ENCODE measurements around the gene RAB33A.

The RAB33A gene

DNA sequence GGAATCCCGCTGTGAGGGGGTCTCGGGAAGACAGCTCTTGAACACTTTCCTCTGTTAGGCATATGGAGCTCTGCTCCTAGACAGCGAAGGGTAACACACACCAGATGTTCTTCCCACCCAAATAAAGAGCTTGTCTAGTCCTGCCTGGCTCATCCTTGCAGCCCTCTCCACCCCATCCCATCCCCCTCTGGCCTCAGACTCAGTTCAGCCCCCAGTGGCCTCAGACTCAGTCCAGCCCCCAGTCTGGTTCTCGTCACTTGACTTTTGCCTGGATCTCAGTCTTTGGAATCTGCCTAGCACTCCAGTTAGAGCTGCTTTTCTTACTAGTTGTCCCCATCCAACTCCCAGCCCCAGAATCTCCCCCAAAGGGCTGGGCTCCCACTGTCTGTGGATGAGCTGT, 14.9 kb downstream of the RAB33A start:
- Histone ChIP-seq H3K9me3 (replicated peaks in 1 of 11) (no peaks in the 10 kb centered on the region), H3K36me3 (no peaks in the 10 kb centered on the region), H4K20me1 (peaks cover 0 to 5% (median 0%) of the 10 kb centered on the region in 11 experiments; a peak in 4 of 22 replicates), H3K4me1 (peaks cover 14 to 45% (median 32%) of the 10 kb centered on the region in 10 experiments), H3K4me2 (peak overlapping the region in 5 of 11 experiments; percentile 12 to 71 (median 45); a peak in 4 of 22 replicates), H3K4me3 (no peak overlapping the region), H3K27me3 (peaks cover 45 to 75% (median 71%) of the 10 kb centered on the region in 11 experiments), H3K27ac (no peak overlapping the region), H3K9ac (no peak overlapping the region)
- no peak for TF ChIP-seq Cebpa-rat (IDR thresholded peaks at IDR 0.05)

DNA sequence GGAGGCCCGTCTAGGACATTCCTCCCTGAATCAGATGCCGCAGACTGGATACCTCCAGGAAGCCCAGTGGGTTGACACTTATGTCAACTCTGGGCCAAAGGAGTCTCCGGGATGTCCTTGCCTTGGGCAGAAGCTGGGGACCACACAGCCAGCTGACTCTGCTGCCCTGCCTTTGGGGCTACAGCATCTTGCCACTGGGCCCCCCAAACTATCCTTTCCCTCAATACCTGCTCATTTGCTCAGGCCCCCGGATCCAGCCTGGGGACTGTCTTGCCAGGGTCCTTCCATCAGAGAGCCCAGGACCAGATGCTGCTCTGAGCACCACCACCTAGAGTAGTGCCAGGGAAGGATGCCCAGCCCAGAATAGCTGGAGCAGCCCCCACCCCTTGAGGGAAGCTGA, 19.0 kb downstream of the RAB33A start:
- peaks cover 0 to 24% (median 9%) of the 10 kb centered on the region in 10 experiments; a peak in 12 of 20 replicates for H3K4me1 ChIP-seq
- H3K36me3 ChIP-seq, result no peaks in the 10 kb centered on the region
- H3K27ac ChIP-seq, result no peak overlapping the region
- no peak for TF ChIP-seq Cebpa-rat (IDR thresholded peaks at IDR 0.05)
- H4K20me1 ChIP-seq, result peaks cover 0 to 5% (median 0%) of the 10 kb centered on the region in 11 experiments; a peak in 4 of 22 replicates
- H3K27me3 ChIP-seq, result peaks cover 50 to 82% (median 74%) of the 10 kb centered on the region in 11 experiments
- H3K9me3 ChIP-seq (replicated peaks in 1 of 11), result no peaks in the 10 kb centered on the region
- H3K4me3 ChIP-seq, result no peak overlapping the region
- no peak overlapping the region for H3K4me2 ChIP-seq
- no peak overlapping the region for H3K9ac ChIP-seq

- no peak for TF ChIP-seq Cebpa-rat (IDR thresholded peaks at IDR 0.05)
- H3K27ac ChIP-seq, result no peak overlapping the region
- H3K4me2 ChIP-seq, result no peak overlapping the region
- H3K9ac ChIP-seq, result no peak overlapping the region
- peaks cover 0 to 11% (median 0%) of the 10 kb centered on the region in 10 experiments; a peak in 3 of 20 replicates for H3K4me1 ChIP-seq
- peaks cover 45 to 86% (median 82%) of the 10 kb centered on the region in 11 experiments; a peak in 21 of 22 replicates for H3K27me3 ChIP-seq
- peaks cover 0 to 4% (median 0%) of the 10 kb centered on the region in 11 experiments; a peak in 1 of 22 replicates for H4K20me1 ChIP-seq
- 0 out of 22 replicates have a peak, but pooled peaks cover 0 to 8% (median 0%) of the 10 kb centered on the region in 11 experiments for H3K36me3 ChIP-seq
- no peak overlapping the region for H3K4me3 ChIP-seq
- H3K9me3 ChIP-seq (replicated peaks in 1 of 11), result no peaks in the 10 kb centered on the region
Measured at GRCh38 chrX:130196466-130196865, 24.7 kb downstream of the RAB33A start.

DNA sequence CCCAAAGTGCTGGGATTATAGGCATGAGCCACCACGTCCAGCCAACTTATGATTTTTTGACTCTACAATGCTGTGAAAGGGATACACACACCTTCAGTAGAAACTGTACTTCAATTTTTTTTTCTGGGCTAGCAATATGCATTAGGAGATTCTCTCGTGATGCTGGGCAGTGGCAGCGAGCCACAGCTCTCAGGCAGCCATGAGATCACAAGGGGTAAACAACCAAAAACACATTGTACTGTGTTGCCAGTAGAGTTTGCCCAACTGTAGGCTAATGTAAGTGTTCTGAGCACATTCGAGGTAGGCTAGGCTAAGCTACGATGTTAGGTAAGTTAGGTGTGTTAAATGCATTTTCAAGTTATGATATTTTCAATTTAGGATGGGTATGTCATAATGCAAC, 25.7 kb downstream of the RAB33A start:
- Histone ChIP-seq H3K9me3 (replicated peaks in 1 of 11) (no peaks in the 10 kb centered on the region), H3K27me3 (peaks cover 55 to 94% (median 90%) of the 10 kb centered on the region in 11 experiments), H4K20me1 (peaks cover 0 to 4% (median 0%) of the 10 kb centered on the region in 11 experiments; a peak in 1 of 22 replicates), H3K27ac (no peak overlapping the region), H3K4me3 (no peak overlapping the region), H3K9ac (no peak overlapping the region), H3K36me3 (peaks cover 0 to 11% (median 0%) of the 10 kb centered on the region in 11 experiments; a peak in 3 of 22 replicates), H3K4me2 (no peak overlapping the region), H3K4me1 (peaks cover 0 to 11% (median 0%) of the 10 kb centered on the region in 10 experiments; a peak in 3 of 20 replicates)
- no peak for TF ChIP-seq Cebpa-rat (IDR thresholded peaks at IDR 0.05)

DNA sequence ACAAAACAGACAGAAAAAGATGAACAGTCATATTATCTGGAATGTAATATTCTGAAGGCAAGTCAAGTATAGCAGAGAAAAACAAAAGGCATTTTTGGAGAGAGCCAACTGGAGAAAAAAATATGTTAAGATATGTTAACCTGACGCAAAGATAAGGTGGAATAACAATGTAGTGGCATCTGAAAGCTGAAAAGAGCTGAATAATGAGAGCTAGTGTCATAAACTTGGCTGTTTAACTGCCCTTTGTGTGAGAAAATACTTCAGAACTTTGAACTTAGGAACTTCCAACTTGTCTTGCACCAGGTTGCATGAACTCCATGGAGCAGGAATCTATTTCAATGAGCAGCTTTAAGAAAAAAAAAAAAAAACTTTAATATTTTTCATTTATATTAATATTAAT, 32.9 kb downstream of the RAB33A start:
- Histone ChIP-seq H3K27me3 (peaks cover 63 to 99% (median 95%) of the 10 kb centered on the region in 11 experiments), H3K36me3 (peaks cover 0 to 49% (median 14%) of the 10 kb centered on the region in 11 experiments; a peak in 12 of 22 replicates), H3K4me1 (peaks cover 0 to under 1% (median 0%) of the 10 kb centered on the region in 10 experiments; a peak in 3 of 20 replicates), H3K9me3 (replicated peaks in 1 of 11) (no peaks in the 10 kb centered on the region), H3K4me2 (no peak overlapping the region), H3K27ac (no peak overlapping the region), H3K4me3 (no peak overlapping the region), H4K20me1 (peaks cover 0 to 4% (median 0%) of the 10 kb centered on the region in 11 experiments; a peak in 1 of 22 replicates), H3K9ac (no peak overlapping the region)
- no peak for TF ChIP-seq Cebpa-rat (IDR thresholded peaks at IDR 0.05)

DNA sequence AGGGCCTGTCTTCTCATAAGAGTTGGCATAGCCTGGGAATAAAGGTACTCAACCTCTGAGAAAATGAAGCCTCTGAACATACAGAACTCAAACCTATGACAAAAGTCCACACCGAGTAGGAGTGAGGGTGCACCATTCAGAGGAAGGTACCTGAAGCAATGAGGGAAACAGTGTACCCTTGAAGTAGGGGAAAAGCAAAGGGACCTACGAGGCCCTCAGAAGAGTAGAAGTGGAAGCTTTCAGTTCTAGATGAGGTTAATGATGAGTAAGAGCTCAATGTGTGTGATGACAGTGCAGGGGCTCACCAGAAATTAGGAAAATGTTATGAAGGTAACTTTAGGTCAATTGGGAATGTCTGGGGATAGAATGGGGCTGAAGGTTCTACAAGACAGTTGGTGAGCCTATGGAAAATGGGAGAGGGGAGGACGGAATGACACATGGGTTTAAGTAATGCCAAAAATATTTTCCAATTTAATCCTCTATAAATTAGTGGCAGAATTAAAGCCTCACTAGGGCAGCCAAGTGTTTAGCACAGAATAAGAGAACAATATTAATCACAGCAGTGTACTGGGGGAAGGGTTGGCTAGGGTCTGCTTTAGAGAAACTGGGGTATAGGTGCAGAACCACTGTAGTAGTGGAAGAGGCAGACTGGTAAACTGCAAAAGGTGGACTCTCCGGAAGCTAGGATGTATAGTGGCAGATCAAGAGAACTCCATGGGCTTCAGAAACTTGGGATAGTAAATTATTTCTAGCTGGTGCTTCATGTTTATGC, 39.8 kb downstream of the RAB33A start:
- Histone ChIP-seq H4K20me1 (peaks cover 0 to 4% (median 0%) of the 10 kb centered on the region in 11 experiments; a peak in 2 of 22 replicates), H3K4me2 (no peak overlapping the region), H3K4me3 (no peak overlapping the region), H3K9me3 (replicated peaks in 1 of 11) (peaks cover 0 to 2% (median 0%) of the 10 kb centered on the region in 11 experiments; a peak in 1 of 22 replicates), H3K4me1 (no peaks in the 10 kb centered on the region), H3K9ac (no peak overlapping the region), H3K27me3 (peaks cover 69 to 99% (median 96%) of the 10 kb centered on the region in 11 experiments), H3K36me3 (peaks cover 17 to 90% (median 43%) of the 10 kb centered on the region in 11 experiments), H3K27ac (no peak overlapping the region)
- no peak for TF ChIP-seq Cebpa-rat (IDR thresholded peaks at IDR 0.05)

GRCh38 chrX:130212371-130212770, 40.6 kb downstream of the RAB33A start:
- no peak overlapping the region for H3K4me3 ChIP-seq
- no peak overlapping the region for H3K27ac ChIP-seq
- TF ChIP-seq Cebpa-rat (IDR thresholded peaks at IDR 0.05), result no peak
- H3K4me2 ChIP-seq, result no peak overlapping the region
- H3K27me3 ChIP-seq, result peaks cover 61 to 99% (median 92%) of the 10 kb centered on the region in 11 experiments
- H3K36me3 ChIP-seq, result peaks cover 19 to 95% (median 51%) of the 10 kb centered on the region in 11 experiments
- peaks cover 0 to 4% (median 0%) of the 10 kb centered on the region in 11 experiments; a peak in 2 of 22 replicates for H4K20me1 ChIP-seq
- no peaks in the 10 kb centered on the region for H3K4me1 ChIP-seq
- H3K9ac ChIP-seq, result no peak overlapping the region
- H3K9me3 ChIP-seq (replicated peaks in 1 of 11), result peaks cover 0 to 10% (median 0%) of the 10 kb centered on the region in 11 experiments; a peak in 2 of 22 replicates

DNA sequence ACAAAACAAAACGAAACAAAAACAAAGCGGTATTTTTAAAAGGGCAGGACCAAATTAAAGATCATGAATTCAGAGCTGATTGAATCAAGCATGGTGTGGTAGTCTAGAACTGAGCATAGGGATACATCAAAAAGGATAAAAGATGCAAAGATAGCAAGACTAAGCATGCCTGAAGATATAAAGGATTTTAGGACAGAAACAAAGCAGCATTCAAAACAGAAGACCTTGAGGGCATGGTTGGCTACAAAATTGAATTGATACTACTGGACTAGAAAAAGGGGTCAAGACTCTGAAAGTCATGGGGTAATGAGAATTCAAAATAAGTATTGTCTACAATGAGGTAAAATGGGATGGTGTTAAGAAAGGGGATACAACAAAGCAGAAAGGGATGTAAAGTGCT, 41.6 kb downstream of the RAB33A start:
- Histone ChIP-seq H3K9ac (no peak overlapping the region), H3K27ac (no peak overlapping the region), H3K36me3 (peaks cover 19 to 95% (median 59%) of the 10 kb centered on the region in 11 experiments), H3K9me3 (replicated peaks in 1 of 11) (peaks cover 0 to 10% (median 0%) of the 10 kb centered on the region in 11 experiments; a peak in 2 of 22 replicates), H3K27me3 (peaks cover 64 to 98% (median 89%) of the 10 kb centered on the region in 11 experiments), H4K20me1 (peaks cover 0 to 4% (median 0%) of the 10 kb centered on the region in 11 experiments; a peak in 2 of 22 replicates), H3K4me2 (no peak overlapping the region), H3K4me3 (no peak overlapping the region), H3K4me1 (no peaks in the 10 kb centered on the region)
- no peak for TF ChIP-seq Cebpa-rat (IDR thresholded peaks at IDR 0.05)

- H3K27ac ChIP-seq, result no peak overlapping the region
- no peak overlapping the region for H3K9ac ChIP-seq
- H3K4me1 ChIP-seq, result no peaks in the 10 kb centered on the region
- H3K9me3 ChIP-seq (replicated peaks in 1 of 11), result peaks cover 0 to 10% (median 0%) of the 10 kb centered on the region in 11 experiments; a peak in 2 of 22 replicates
- TF ChIP-seq Cebpa-rat (IDR thresholded peaks at IDR 0.05), result no peak
- no peak overlapping the region for H3K4me2 ChIP-seq
- peaks cover 66 to 98% (median 90%) of the 10 kb centered on the region in 11 experiments for H3K27me3 ChIP-seq
- H3K4me3 ChIP-seq, result no peak overlapping the region
- H4K20me1 ChIP-seq, result peaks cover 0 to 3% (median 0%) of the 10 kb centered on the region in 11 experiments; a peak in 5 of 22 replicates
- peaks cover 14 to 89% (median 53%) of the 10 kb centered on the region in 11 experiments for H3K36me3 ChIP-seq
Measured at GRCh38 chrX:130216320-130216719, 44.6 kb downstream of the RAB33A start.

All from BLaER1 treated with 17β-estradiol and CSF1 and Interleukin-3, amounts not matched to agents 10 nM and 100 nM (cell line).